Mammary epithelial cell (primary cell): Measurements from ENCODE around the gene SLC25A17.

Source experiments
- CTCF ChIP-seq, 2 donors: IDR thresholded peaks in 1 of 2; conservative IDR thresholded peaks in 1 of 2; 2 replicates each; pipeline ENCODE4 v1.5.1; 2011 to 2012; ENCODE audit warnings: inconsistent platforms in 2 of 2, low read length in 2 of 2, mild to moderate bottlenecking in 2 of 2, control low read depth in 1 of 2, low read depth in 1 of 2; ENCODE audit not compliant: insufficient read depth in 1 of 2; ENCODE audit errors: extremely low read depth in 1 of 2
- EZH2 ChIP-seq: IDR thresholded peaks from 2 replicates; pipeline ENCODE4 v1.6.1; 2012; ENCODE audit warnings: low read length, inconsistent platforms, borderline replicate concordance

- TF ChIP-seq CTCF (conservative IDR thresholded peaks at IDR 0.05 in 1 of 2, IDR thresholded peaks at IDR 0.05 in 1 of 2; ENCODE audit: extremely low read depth in 1 of 2, insufficient read depth in 1 of 2, low read depth in 1 of 2, low read length in 2 of 2) (no peak), EZH2 (no peak)
These were observed 13.4 kb downstream of the SLC25A17 start for GRCh38 chr22:40805699-40806203.
